HAP-1 (cell line): Measurements from ENCODE around the gene ANXA9.

ENCODE experiments used
- DNase-seq, 2 experiments: peaks; one replicate each; pipeline ENCODE4 v3.0.0-alpha.2; 2016 to 2020; ENCODE audit warnings: low spot score in 2 of 2
- H3K27me3 ChIP-seq: fragments of 250-450 bp; sonication (Bioruptor Pico); 2 replicates; pipeline ENCODE4 v1.5.1; 2020; ENCODE audit warnings: low read depth, mild to moderate bottlenecking, moderate library complexity
- H3K36me3 ChIP-seq: fragments of 250-450 bp; sonication (Bioruptor Pico); replicated peaks from 2 replicates; pipeline ENCODE4 v1.5.1; 2020; ENCODE audit warnings: mild to moderate bottlenecking
- H3K4me1 ChIP-seq: fragments of 250-450 bp; sonication (Bioruptor Pico); 2 replicates; pipeline ENCODE4 v1.5.1; 2020; ENCODE audit warnings: mild to moderate bottlenecking
- H3K4me3 ChIP-seq: fragments of 250-450 bp; sonication (Bioruptor Pico); 2 replicates; pipeline ENCODE4 v1.5.1; 2020; ENCODE audit warnings: mild to moderate bottlenecking, moderate library complexity
- H3K9me3 ChIP-seq: fragments of 250-450 bp; sonication (Bioruptor Pico); 2 replicates; pipeline ENCODE4 v1.5.1; 2020; ENCODE audit warnings: mild to moderate bottlenecking, moderate library complexity
- in situ Hi-C: fragments of 300-500 bp; cut with MboI; formaldehyde crosslinking; loops from 3 replicates; pipeline ENCODE4 v1.14.3; 2020; ENCODE audit warnings: low sequenced_read_pairs, inconsistent platforms, mixed read lengths

Gene ANXA9

GRCh38 chr1:151003180-151003579 lies 21.1 kb downstream of the ANXA9 start:
- DNase-seq: no peak
- in situ Hi-C loops: no loop called here

GRCh38 chr1:151005729-151006319 lies 23.7 kb downstream of the ANXA9 start:
- no peak for DNase-seq
- in situ Hi-C loops: no loop called here
- no peaks in the 10 kb centered on the region; the same call in 1 of the 2 replicates for H3K36me3 ChIP-seq
- no peaks in the 10 kb centered on the region for H3K27me3 ChIP-seq
- peaks cover 22% of the 10 kb centered on the region for H3K4me1 ChIP-seq
- no peaks in the 10 kb centered on the region for H3K9me3 ChIP-seq
- H3K4me3 ChIP-seq: peak overlapping the region; percentile 25

More at GRCh38 chr1:151003180-151003579, 21.1 kb downstream of the ANXA9 start:
- H3K9me3 ChIP-seq: no peaks in the 10 kb centered on the region
- H3K4me1 ChIP-seq: peaks cover 16% of the 10 kb centered on the region
- H3K27me3 ChIP-seq: no peaks in the 10 kb centered on the region
- H3K4me3 ChIP-seq: no peak overlapping the region
- no peaks in the 10 kb centered on the region; the same call in 1 of the 2 replicates for H3K36me3 ChIP-seq

DNA sequence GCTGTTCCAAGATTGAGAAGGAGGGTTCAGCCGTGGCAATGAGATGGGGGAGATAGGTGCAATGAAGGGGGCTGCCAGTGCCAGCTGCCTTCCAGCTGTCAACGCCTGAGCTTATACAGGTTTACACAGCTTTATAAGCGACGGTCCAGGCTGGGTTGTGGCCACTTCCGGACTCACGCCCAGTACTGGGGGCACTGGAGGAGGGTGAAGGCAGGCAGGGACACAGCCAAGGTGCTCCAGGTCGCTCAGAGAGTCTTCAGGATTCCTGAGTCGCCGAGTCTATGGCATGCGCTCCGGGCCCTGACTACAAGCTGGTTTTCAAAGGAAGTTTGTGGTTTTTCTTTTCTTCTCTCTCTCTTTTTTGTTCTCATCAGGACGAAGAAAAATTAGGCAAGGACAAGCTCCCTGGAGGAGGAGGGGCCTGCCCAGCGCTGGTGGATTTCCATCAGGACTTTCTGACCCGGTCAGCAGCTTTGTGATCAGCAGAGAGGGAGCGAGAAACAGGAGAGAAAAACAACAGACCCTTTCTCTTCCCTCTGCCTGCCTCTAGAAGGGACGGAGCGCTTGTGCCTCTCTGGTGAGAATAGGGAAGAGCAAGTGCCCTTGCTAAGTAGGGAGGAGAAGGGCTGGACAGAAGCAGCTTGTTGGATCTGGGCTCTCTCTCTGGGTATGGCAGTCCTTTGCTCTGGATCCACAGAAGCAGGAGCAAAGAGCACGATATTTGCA lies 24.4 kb downstream of the ANXA9 start, which contains the start of gene MINDY1:
TSS of gene MINDY1 (minus strand) at position 576 of the 726 bp plus-strand sequence. CDS start 4,285 bp downstream, outside the sequence.
- peaks cover 22% of the 10 kb centered on the region for H3K4me1 ChIP-seq
- in situ Hi-C loops: no loop called here
- H3K27me3 ChIP-seq: no peaks in the 10 kb centered on the region
- peak; percentile 83 to 88 for DNase-seq
- H3K9me3 ChIP-seq: no peaks in the 10 kb centered on the region
- H3K4me3 ChIP-seq: peak within 1 kb of the TSS; percentile 60
- H3K36me3 ChIP-seq: no peaks in the 10 kb centered on the region; the same call in 1 of the 2 replicates

DNA sequence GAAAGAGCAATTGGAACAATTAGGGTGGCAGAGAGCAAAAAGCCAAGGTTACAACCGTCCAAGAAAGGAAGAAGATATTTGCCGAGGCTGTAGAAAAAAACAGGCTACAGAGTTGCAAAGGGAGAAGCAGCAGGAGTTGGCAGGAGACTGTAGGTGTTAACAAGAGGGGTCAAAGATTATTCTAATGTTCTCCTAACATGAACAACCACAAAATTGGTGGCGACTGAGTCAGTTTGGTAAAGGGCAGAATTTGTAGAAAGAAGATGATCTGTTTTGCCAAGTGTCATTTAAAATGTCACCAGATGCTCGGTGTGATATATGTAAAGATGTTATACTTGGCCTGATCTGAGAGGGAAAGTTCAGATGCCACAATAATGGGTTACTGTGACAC lies 25.8 kb downstream of the ANXA9 start:
- DNase-seq: no peak
- in situ Hi-C loops: no loop called here
- Histone ChIP-seq H3K9me3 (no peaks in the 10 kb centered on the region), H3K4me1 (peaks cover 22% of the 10 kb centered on the region), H3K4me3 (peak overlapping the region; percentile 60), H3K27me3 (no peaks in the 10 kb centered on the region), H3K36me3 (no peaks in the 10 kb centered on the region)

- Histone ChIP-seq H3K36me3 (no peaks in the 10 kb centered on the region), H3K4me1 (peaks cover 22% of the 10 kb centered on the region), H3K9me3 (no peaks in the 10 kb centered on the region), H3K27me3 (no peaks in the 10 kb centered on the region), H3K4me3 (peak within 1 kb of the TSS; percentile 60)
- DNase-seq: peak; percentile 92 to 99
- in situ Hi-C loops: no loop called here
Observed at GRCh38 chr1:151008244-151009205, 26.4 kb downstream of the ANXA9 start, which contains the start of gene PRUNE1. Gene PRUNE1, plus strand, starts transcription at chr1:151008449. Its CDS starts 184 bp downstream, at chr1:151008633.

- no peak for DNase-seq
- no peaks in the 10 kb centered on the region for H3K36me3 ChIP-seq
- peaks cover 20% of the 10 kb centered on the region for H3K4me1 ChIP-seq
- H3K27me3 ChIP-seq: no peaks in the 10 kb centered on the region
- in situ Hi-C loops: no loop called here
- no peaks in the 10 kb centered on the region for H3K9me3 ChIP-seq
- peak overlapping the region; percentile 60 for H3K4me3 ChIP-seq
Observed at GRCh38 chr1:151009206-151009587, 27.1 kb downstream of the ANXA9 start.

DNA sequence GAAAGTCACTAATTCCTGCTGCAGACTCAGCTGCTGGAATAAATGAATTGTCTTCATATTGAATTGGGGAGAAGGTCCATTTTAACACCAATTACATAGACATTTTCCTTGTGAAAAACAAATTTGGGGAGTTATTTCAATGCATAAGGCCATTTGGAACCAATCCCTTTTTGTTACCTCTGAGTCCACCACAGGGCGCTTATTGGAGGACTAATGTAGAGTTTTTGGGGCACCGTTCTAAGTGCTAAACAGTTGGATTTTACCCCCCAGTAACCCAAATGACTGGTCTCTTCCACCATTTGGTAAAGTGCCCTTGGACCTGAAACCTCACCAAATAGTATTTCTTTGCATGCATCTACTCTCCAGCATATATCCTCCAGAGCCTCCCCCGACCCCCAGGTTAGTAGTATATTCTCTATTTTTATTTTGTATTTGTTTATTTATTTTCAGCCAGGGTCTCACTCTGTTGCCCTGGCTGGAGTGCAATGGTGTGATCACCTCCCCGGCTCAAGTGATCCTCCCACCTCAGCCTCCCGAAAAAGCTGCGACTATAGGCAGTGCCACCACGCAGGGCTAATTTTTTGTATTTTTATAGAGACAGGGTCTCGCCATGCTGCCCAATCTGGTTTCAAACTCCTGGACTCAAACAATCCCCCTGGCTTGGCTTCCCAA lies 27.7 kb downstream of the ANXA9 start:
- Histone ChIP-seq H3K9me3 (no peaks in the 10 kb centered on the region), H3K4me3 (peak overlapping the region; percentile 60; the same call in 1 of the 2 replicates), H3K36me3 (no peaks in the 10 kb centered on the region), H3K27me3 (no peaks in the 10 kb centered on the region), H3K4me1 (peaks cover 20% of the 10 kb centered on the region)
- no peak for DNase-seq
- in situ Hi-C loops: no loop called here

DNA sequence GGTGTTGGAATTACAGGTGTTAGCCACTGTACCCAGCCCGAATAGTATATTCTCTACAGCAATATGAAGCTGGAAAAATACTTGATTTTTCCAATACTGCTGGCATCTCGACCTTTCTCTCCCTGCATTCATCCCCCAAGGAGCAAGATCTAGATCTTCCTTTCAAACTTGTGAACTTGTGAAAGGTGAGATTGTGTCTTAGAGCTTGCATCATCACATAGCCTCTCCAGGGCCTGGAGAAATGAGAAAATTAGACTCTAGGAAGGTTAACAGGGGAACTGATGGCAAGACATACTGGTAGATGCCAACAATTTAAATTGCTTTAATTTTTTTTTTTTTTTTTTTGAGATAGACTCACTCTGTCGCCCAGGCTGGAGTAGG lies 28.2 kb downstream of the ANXA9 start:
- H3K9me3 ChIP-seq: no peaks in the 10 kb centered on the region
- H3K4me3 ChIP-seq: no peak overlapping the region
- H3K4me1 ChIP-seq: peaks cover 20% of the 10 kb centered on the region
- DNase-seq: no peak
- H3K27me3 ChIP-seq: no peaks in the 10 kb centered on the region
- in situ Hi-C loops: no loop called here
- no peaks in the 10 kb centered on the region for H3K36me3 ChIP-seq

- no peaks in the 10 kb centered on the region for H3K36me3 ChIP-seq
- DNase-seq: no peak
- H3K4me1 ChIP-seq: peaks cover 19% of the 10 kb centered on the region
- in situ Hi-C loops: no loop called here
- no peaks in the 10 kb centered on the region for H3K27me3 ChIP-seq
- no peak overlapping the region for H3K4me3 ChIP-seq
- no peaks in the 10 kb centered on the region for H3K9me3 ChIP-seq
Observed at GRCh38 chr1:151011154-151011850, 29.2 kb downstream of the ANXA9 start.

- in situ Hi-C loops: no loop called here
- H3K9me3 ChIP-seq: no peaks in the 10 kb centered on the region
- no peaks in the 10 kb centered on the region for H3K27me3 ChIP-seq
- no peak for DNase-seq
- no peak overlapping the region for H3K4me3 ChIP-seq
- H3K36me3 ChIP-seq: no peaks in the 10 kb centered on the region
- H3K4me1 ChIP-seq: peaks cover 7% of the 10 kb centered on the region
Observed at GRCh38 chr1:151012684-151013471, 30.8 kb downstream of the ANXA9 start.

- no peak overlapping the region for H3K4me3 ChIP-seq
- H3K4me1 ChIP-seq: peaks cover 6% of the 10 kb centered on the region; the same call in 1 of the 2 replicates
- no peak for DNase-seq
Observed at GRCh38 chr1:151013518-151013917, 31.4 kb downstream of the ANXA9 start.

GRCh38 chr1:151024540-151025146 lies 42.6 kb downstream of the ANXA9 start:
- H3K4me1 ChIP-seq: no peaks in the 10 kb centered on the region
- peak; percentile 27 to 86 for DNase-seq
- no peak overlapping the region for H3K4me3 ChIP-seq
- H3K9me3 ChIP-seq: no peaks in the 10 kb centered on the region
- peaks cover 12% of the 10 kb centered on the region for H3K36me3 ChIP-seq
- H3K27me3 ChIP-seq: no peaks in the 10 kb centered on the region
- in situ Hi-C loops: no loop called here

More at GRCh38 chr1:151013518-151013917, 31.4 kb downstream of the ANXA9 start:
- Histone ChIP-seq H3K36me3 (no peaks in the 10 kb centered on the region; the same call in 1 of the 2 replicates), H3K9me3 (no peaks in the 10 kb centered on the region), H3K27me3 (no peaks in the 10 kb centered on the region)
- in situ Hi-C loops: no loop called here
